Uterus (tissue), 2 donors: ENCODE data around the gene AUNIP.

Experiments
- CTCF ChIP-seq, 4 experiments: fragments of 200-600 bp in 2 of 4; fragments of 450-650 bp in 2 of 4; sonication (generic) in 2 of 4; IDR thresholded peaks; one replicate each; pipeline ENCODE4 v1.5.1; 2016 to 2019; ENCODE audit warnings: antibody characterized with exemption in 4 of 4, mild to moderate bottlenecking in 2 of 4, moderate library complexity in 1 of 4
- POLR2A ChIP-seq, 2 donors: fragments of 450-650 bp; IDR thresholded peaks; one replicate each; pipeline ENCODE4 v1.6.1; 2016; ENCODE audit warnings: antibody characterized with exemption in 2 of 2, mild to moderate bottlenecking in 1 of 2, moderate library complexity in 1 of 2

GRCh38 chr1:25786887-25787759, 72.1 kb downstream of the AUNIP start:
- TF ChIP-seq CTCF (IDR thresholded peaks at IDR 0.05): no peak
- no peak for TF ChIP-seq POLR2A (IDR thresholded peaks at IDR 0.05)
